Lung (tissue), 12 donors: ENCODE measurements around the gene CAND1. TPM values are rescaled to one million over a fixed set of nuclear protein-coding genes. Genes with fewer than 3 reads are reported as not detected.

ENCODE experiments used
- ATAC-seq: fragments of 200-7000 bp; cut with Tn5 transposase; one replicate; pipeline ENCODE4 v1.9.1; 2020; ENCODE audit warnings: moderate number of reproducible peaks; ENCODE audit not compliant: insufficient read depth, low FRiP score
- DNase-seq, 3 donors: peaks; one replicate each; pipeline ENCODE4 v3.0.0-alpha.2; 2013 to 2017
- H3K27ac ChIP-seq, 2 donors: one replicate each; pipeline ENCODE4 v1.5.1; 2013; ENCODE audit warnings: mild to moderate bottlenecking in 2 of 2, moderate library complexity in 2 of 2, control low read depth in 1 of 2, inconsistent platforms in 1 of 2, low read depth in 1 of 2, low read length in 1 of 2
- H3K27me3 ChIP-seq, 3 donors: one replicate each; pipeline ENCODE4 v1.5.1; 2013; ENCODE audit warnings: low read length in 2 of 3; ENCODE audit not compliant: control insufficient read depth in 3 of 3, insufficient read depth in 3 of 3
- H3K36me3 ChIP-seq, 4 donors: one replicate each; pipeline ENCODE4 v1.5.1; 2013; ENCODE audit warnings: low read length in 4 of 4, mild to moderate bottlenecking in 1 of 4, moderate library complexity in 1 of 4; ENCODE audit not compliant: control insufficient read depth in 4 of 4, insufficient read depth in 4 of 4
- H3K4me1 ChIP-seq, 5 donors: one replicate each; pipeline ENCODE4 v1.5.1; 2013; ENCODE audit warnings: low read length in 5 of 5, mild to moderate bottlenecking in 2 of 5, moderate library complexity in 1 of 5; ENCODE audit not compliant: control insufficient read depth in 5 of 5, insufficient read depth in 5 of 5
- H3K4me3 ChIP-seq: one replicate; pipeline ENCODE4 v1.5.1; 2013; ENCODE audit warnings: mild to moderate bottlenecking, control low read depth, moderate library complexity
- H3K9ac ChIP-seq, 2 donors: one replicate each; pipeline ENCODE4 v1.5.1; 2013; ENCODE audit warnings: low read length in 2 of 2, control low read depth in 1 of 2; ENCODE audit not compliant: insufficient read depth in 1 of 2
- H3K9me3 ChIP-seq, 4 donors: one replicate each; pipeline ENCODE4 v1.5.1; 2013; ENCODE audit warnings: low read length in 3 of 4, mild to moderate bottlenecking in 1 of 4, moderate library complexity in 1 of 4; ENCODE audit not compliant: control insufficient read depth in 4 of 4, insufficient read depth in 3 of 4
- CTCF ChIP-seq: IDR thresholded peaks from 2 replicates; pipeline ENCODE4 v1.5.1; 2012; ENCODE audit warnings: mild to moderate bottlenecking; ENCODE audit errors: control extremely low read depth, extremely low read depth
- WGBS, 2 donors: extraction: QIAGEN DNeasy Blood & Tissue Kit; methylation state at CpG; one replicate each; pipeline ENCODE4 v1.1.7; 2013; 5-methylcytosine and 5-hydroxymethylcytosine counted together
- polyA plus RNA-seq, 2 donors: library from polyadenylated mRNA; stranded (reverse); fragments of 200-250 nt; gene quantifications; one replicate each; pipeline ENCODE4 v1.2.1, GENCODE V29; 2013
- total RNA-seq, 2 donors: library from RNA; depleted of rRNA in 1 of 2; stranded (reverse); fragments of >200 nt in 1 of 2; gene quantifications; one replicate each; pipeline ENCODE4 v1.2.1, GENCODE V29; 2014 to 2021
- donor health status: control.
- donor health status: control.
- donor health status: Bipolar disorder and iron deficiency.
- donor health status: healthy.
- donor health status: DM: yes; HTN: yes; CAD: no.

CAND1 gene
- total and polyA plus RNA-seq, 4 donors: 12.9 to 194 (median 66.0) TPM

GRCh38 chr12:67344979-67345710 is 76.0 kb downstream of the CAND1 start:
- no peaks in the 10 kb centered on the region for H3K9me3 ChIP-seq
- H3K4me1 ChIP-seq: no peaks in the 10 kb centered on the region
- no peak overlapping the region for H3K4me3 ChIP-seq
- H3K9ac ChIP-seq: no peak overlapping the region
- ATAC-seq: no peak
- H3K27ac ChIP-seq: no peak overlapping the region
- H3K27me3 ChIP-seq: no peaks in the 10 kb centered on the region
- H3K36me3 ChIP-seq: no peaks in the 10 kb centered on the region
- no peak for TF ChIP-seq CTCF
- no peak for DNase-seq
- 98 to 99% methylated on average over 2 of the region's 2 CpGs for WGBS, 2 donors

- no peak for TF ChIP-seq CTCF
- no peaks in the 10 kb centered on the region for H3K4me1 ChIP-seq
- 81 to 89% methylated on average over 2 of the region's 2 CpGs for WGBS, 2 donors
- no peaks in the 10 kb centered on the region for H3K36me3 ChIP-seq
- H3K27ac ChIP-seq: no peak overlapping the region
- H3K27me3 ChIP-seq: no peaks in the 10 kb centered on the region
- DNase-seq: no peak
- H3K4me3 ChIP-seq: no peak overlapping the region
- no peak for ATAC-seq
- H3K9me3 ChIP-seq: no peaks in the 10 kb centered on the region
- no peak overlapping the region for H3K9ac ChIP-seq
Measured at GRCh38 chr12:67348683-67349082, 79.5 kb downstream of the CAND1 start.

- 56 to 61% methylated on average over 2 of the region's 2 CpGs for WGBS, 2 donors
- TF ChIP-seq CTCF: no peak
- Histone ChIP-seq H3K4me1 (peaks cover 0 to 21% (median 0%) of the 10 kb centered on the region in 5 donors), H3K27ac (no peak overlapping the region), H3K36me3 (no peaks in the 10 kb centered on the region), H3K27me3 (no peaks in the 10 kb centered on the region), H3K9me3 (no peaks in the 10 kb centered on the region), H3K4me3 (no peak overlapping the region), H3K9ac (no peak overlapping the region)
- DNase-seq: no peak
- ATAC-seq: no peak
Measured at GRCh38 chr12:67352682-67353081, 83.5 kb downstream of the CAND1 start.

GRCh38 chr12:67354322-67354721 is 85.2 kb downstream of the CAND1 start:
- Histone ChIP-seq H3K36me3 (no peaks in the 10 kb centered on the region), H3K27me3 (no peaks in the 10 kb centered on the region), H3K9me3 (no peaks in the 10 kb centered on the region), H3K4me1 (peaks cover 0 to 21% (median under 1%) of the 10 kb centered on the region in 5 donors), H3K27ac (no peak overlapping the region), H3K4me3 (no peak overlapping the region), H3K9ac (no peak overlapping the region)
- ATAC-seq (no peak), DNase-seq (peak in 1 of 3 donors; percentile 47)
- no peak for TF ChIP-seq CTCF
- 37 to 41% methylated on average over 5 of the region's 5 CpGs for WGBS, 2 donors
